HCT116 (cell line): ENCODE data around the gene ATP2B1.

Source experiments
- CTCF ChIP-seq, 3 experiments: fragments of 200-600 bp in 1 of 3; sonication (generic) in 1 of 3; IDR thresholded peaks in 2 of 3; conservative IDR thresholded peaks in 1 of 3; 2 replicates each; pipeline ENCODE4 v1.5.1; 2012 to 2017; ENCODE audit warnings: low read depth in 2 of 3, low read length in 2 of 3, antibody characterized with exemption in 1 of 3, borderline replicate concordance in 1 of 3, control low read depth in 1 of 3, mild to moderate bottlenecking in 1 of 3, mixed read lengths in 1 of 3, mixed run types in 1 of 3, moderate library complexity in 1 of 3; ENCODE audit not compliant: insufficient read depth in 1 of 3
- EZH2phosphoT487 ChIP-seq: fragments of 200-600 bp; IDR thresholded peaks from 2 replicates; pipeline ENCODE4 v1.6.1; 2018; ENCODE audit warnings: antibody characterized with exemption, borderline replicate concordance
- POLR2A ChIP-seq: IDR thresholded peaks from 2 replicates; pipeline ENCODE4 v1.7.0; 2011; ENCODE audit warnings: borderline replicate concordance; ENCODE audit not compliant: insufficient read depth, insufficient read length; ENCODE audit errors: extremely low read depth
- POLR2AphosphoS5 ChIP-seq: IDR thresholded peaks from 2 replicates; pipeline ENCODE4 v1.6.1; 2011; ENCODE audit warnings: mild to moderate bottlenecking, low read depth, low read length, moderate library complexity
- TCF7L2 ChIP-seq: IDR thresholded peaks from 2 replicates; pipeline ENCODE4 v1.7.0; 2011; ENCODE audit warnings: borderline replicate concordance, inconsistent platforms; ENCODE audit not compliant: insufficient read depth, insufficient read length; ENCODE audit errors: extremely low read depth
- ZBTB33 ChIP-seq: IDR thresholded peaks from 2 replicates; pipeline ENCODE4 v1.6.1; 2011; ENCODE audit warnings: mild to moderate bottlenecking, low read length, moderate library complexity; ENCODE audit not compliant: insufficient replicate concordance; ENCODE audit errors: extremely low read depth

- TF ChIP-seq CTCF (IDR thresholded peaks at IDR 0.05 in 2 of 3, conservative IDR thresholded peaks at IDR 0.05 in 1 of 3; ENCODE audit: borderline replicate concordance in 1 of 3, insufficient read depth in 1 of 3, low read depth in 2 of 3, low read length in 2 of 3) (no peak), POLR2AphosphoS5 (no peak), TCF7L2 (no peak), POLR2A (no peak), ZBTB33 (no peak), EZH2phosphoT487 (no peak)
These were observed 88.9 kb downstream of the ATP2B1 start for GRCh38 chr12:89619764-89620163.
